ENCODE results near the gene TFAP2A.

TFAP2A gene

GRCh38 chr6:10398446-10399218 lies 16.2 kb downstream of the TFAP2A start:
- H3K4me3 ChIP-seq (ENCODE audit: low read depth, low read length), result peak overlapping the region; percentile 38
- TF ChIP-seq, protein P1, sequence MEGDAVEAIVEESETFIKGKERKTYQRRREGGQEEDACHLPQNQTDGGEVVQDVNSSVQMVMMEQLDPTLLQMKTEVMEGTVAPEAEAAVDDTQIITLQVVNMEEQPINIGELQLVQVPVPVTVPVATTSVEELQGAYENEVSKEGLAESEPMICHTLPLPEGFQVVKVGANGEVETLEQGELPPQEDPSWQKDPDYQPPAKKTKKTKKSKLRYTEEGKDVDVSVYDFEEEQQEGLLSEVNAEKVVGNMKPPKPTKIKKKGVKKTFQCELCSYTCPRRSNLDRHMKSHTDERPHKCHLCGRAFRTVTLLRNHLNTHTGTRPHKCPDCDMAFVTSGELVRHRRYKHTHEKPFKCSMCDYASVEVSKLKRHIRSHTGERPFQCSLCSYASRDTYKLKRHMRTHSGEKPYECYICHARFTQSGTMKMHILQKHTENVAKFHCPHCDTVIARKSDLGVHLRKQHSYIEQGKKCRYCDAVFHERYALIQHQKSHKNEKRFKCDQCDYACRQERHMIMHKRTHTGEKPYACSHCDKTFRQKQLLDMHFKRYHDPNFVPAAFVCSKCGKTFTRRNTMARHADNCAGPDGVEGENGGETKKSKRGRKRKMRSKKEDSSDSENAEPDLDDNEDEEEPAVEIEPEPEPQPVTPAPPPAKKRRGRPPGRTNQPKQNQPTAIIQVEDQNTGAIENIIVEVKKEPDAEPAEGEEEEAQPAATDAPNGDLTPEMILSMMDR (IDR thresholded peaks at IDR 0.05; ENCODE audit: low read depth, low read length, missing control alignments), result no peak
- no peak for DNase-seq (ENCODE audit: low read depth)

GRCh38 chr6:10397756-10398445 lies 17.0 kb downstream of the TFAP2A start:
- TF ChIP-seq, protein P1 (IDR thresholded peaks at IDR 0.05; ENCODE audit: low read depth, low read length, missing control alignments), result no peak
- no peak for DNase-seq (ENCODE audit: low read depth)
- H3K4me3 ChIP-seq (ENCODE audit: low read depth, low read length), result peak overlapping the region; percentile 38

- TF ChIP-seq, protein P1 (IDR thresholded peaks at IDR 0.05; ENCODE audit: low read depth, low read length, missing control alignments), result no peak
- no peak for DNase-seq (ENCODE audit: low read depth)
- no peak overlapping the region for H3K4me3 ChIP-seq (ENCODE audit: low read depth, low read length)
These were observed 18.1 kb downstream of the TFAP2A start for GRCh38 chr6:10396785-10397184.

DNA sequence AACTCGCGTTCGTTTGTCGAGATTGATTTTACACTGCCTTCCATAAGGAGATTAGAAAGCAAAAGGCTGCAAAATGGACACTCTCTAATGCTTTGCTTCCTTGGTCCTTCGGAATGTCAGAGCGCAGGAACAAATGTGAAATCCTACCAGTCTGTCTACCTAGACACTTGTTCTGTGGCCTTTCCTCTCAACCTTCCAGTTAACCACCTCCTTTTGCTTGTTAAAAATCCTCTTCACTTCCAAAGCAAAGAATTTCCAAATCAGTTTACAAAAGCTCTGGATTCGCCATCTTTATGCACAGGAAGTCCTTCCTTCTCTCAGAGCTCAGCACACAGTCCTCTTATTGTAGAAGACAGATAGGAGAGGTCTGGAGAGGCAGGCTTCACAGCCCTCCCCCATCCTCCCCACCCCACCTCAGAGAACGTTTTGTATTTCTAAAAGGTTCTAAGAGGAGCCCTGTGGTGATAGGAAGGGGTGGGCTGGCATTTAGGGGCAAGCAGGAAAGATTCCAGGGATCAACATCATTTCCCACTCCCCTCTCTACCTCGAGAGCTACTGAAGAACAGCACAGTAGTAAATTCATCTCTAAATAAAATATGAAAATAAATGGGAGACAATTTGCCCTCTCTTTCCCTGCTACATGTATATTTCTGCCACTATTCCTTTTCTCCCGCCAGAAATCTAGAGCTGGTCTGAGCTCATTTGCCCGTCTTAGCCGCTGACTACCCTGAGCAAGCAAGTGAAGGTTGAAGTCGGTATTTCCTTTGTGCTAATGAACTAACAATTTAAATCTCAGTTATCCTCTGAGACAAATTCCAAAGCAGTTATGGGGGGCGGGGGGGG lies 18.9 kb downstream of the TFAP2A start:
- no peak for DNase-seq (ENCODE audit: low read depth)
- no peak overlapping the region for H3K4me3 ChIP-seq (ENCODE audit: low read depth, low read length)
- TF ChIP-seq, protein P1 (IDR thresholded peaks at IDR 0.05; ENCODE audit: low read depth, low read length, missing control alignments), result no peak

- no peak overlapping the region for H3K4me3 ChIP-seq (ENCODE audit: low read depth, low read length)
- TF ChIP-seq, protein P1 (IDR thresholded peaks at IDR 0.05; ENCODE audit: low read depth, low read length, missing control alignments), result no peak
- DNase-seq (ENCODE audit: low read depth), result no peak
These were observed 19.6 kb downstream of the TFAP2A start for GRCh38 chr6:10395171-10395703.

- no peak overlapping the region for H3K4me3 ChIP-seq (ENCODE audit: low read depth, low read length)
- no peak for DNase-seq (ENCODE audit: low read depth)
These were observed 21.2 kb downstream of the TFAP2A start for GRCh38 chr6:10393544-10394225.

More at GRCh38 chr6:10393544-10394225, 21.2 kb downstream of the TFAP2A start:
- TF ChIP-seq, protein P1 (IDR thresholded peaks at IDR 0.05; ENCODE audit: low read depth, low read length, missing control alignments), result no peak

All from GM12864 (cell line).